T-helper 17 cell (primary cell): ENCODE measurements around the gene OR51B5. TPM values are rescaled to one million over a fixed set of nuclear protein-coding genes. Genes with fewer than 3 reads are reported as not detected.
"Not testable (repeated sequence)": the region's sequence is repeated elsewhere in the genome, so short reads cannot be mapped to it uniquely, and the experiment has no call there.

Experiments used
- ATAC-seq: fragments of 150-1000 bp; cut with Tn5 transposase; 2 replicates; pipeline ENCODE4 v1.10.0; 2021; ENCODE audit warnings: mild to moderate bottlenecking, moderate library complexity
- DNase-seq, 3 donors: peaks; one replicate each; pipeline versions ENCODE4 v3.0.0 to v3.0.0-alpha.2; 2020 to 2021
- H3K9me3 ChIP-seq: one replicate; pipeline ENCODE4 v1.7.0; 2013; ENCODE audit warnings: low read length, mild to moderate bottlenecking; ENCODE audit not compliant: control insufficient read depth, poor library complexity, severe bottlenecking
- H3K27ac Mint-ChIP-seq: one replicate; pipeline ENCODE4 v1.8.0; 2022; ENCODE audit warnings: mild to moderate bottlenecking, moderate library complexity, mixed read lengths
- H3K27me3 Mint-ChIP-seq: one replicate; pipeline ENCODE4 v1.8.0; 2022; ENCODE audit warnings: mixed read lengths
- H3K36me3 Mint-ChIP-seq: one replicate; pipeline ENCODE4 v1.8.0; 2022; ENCODE audit warnings: low read depth, mixed read lengths
- H3K4me1 Mint-ChIP-seq: one replicate; pipeline ENCODE4 v1.8.0; 2022; ENCODE audit warnings: mild to moderate bottlenecking, mixed read lengths
- H3K4me3 Mint-ChIP-seq: one replicate; pipeline ENCODE4 v1.8.0; 2022; ENCODE audit warnings: mild to moderate bottlenecking, moderate library complexity, mixed read lengths
- total RNA-seq, 4 donors: library from RNA in 2 of 4; stranded (reverse) in 2 of 4; gene quantifications; one replicate each; pipeline ENCODE4 v1.2.3 and lab custom pipeline; 2022 to 2026

OR51B5 gene, protein sequence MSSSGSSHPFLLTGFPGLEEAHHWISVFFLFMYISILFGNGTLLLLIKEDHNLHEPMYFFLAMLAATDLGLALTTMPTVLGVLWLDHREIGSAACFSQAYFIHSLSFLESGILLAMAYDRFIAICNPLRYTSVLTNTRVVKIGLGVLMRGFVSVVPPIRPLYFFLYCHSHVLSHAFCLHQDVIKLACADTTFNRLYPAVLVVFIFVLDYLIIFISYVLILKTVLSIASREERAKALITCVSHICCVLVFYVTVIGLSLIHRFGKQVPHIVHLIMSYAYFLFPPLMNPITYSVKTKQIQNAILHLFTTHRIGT
- total RNA-seq (under 1 TPM in 1 of 2 donors, not detected in 1; 0.40 TPM), total RNA-seq (lab: John Stamatoyannopoulos, UW) (0 reads per million in 2 donors)

DNA sequence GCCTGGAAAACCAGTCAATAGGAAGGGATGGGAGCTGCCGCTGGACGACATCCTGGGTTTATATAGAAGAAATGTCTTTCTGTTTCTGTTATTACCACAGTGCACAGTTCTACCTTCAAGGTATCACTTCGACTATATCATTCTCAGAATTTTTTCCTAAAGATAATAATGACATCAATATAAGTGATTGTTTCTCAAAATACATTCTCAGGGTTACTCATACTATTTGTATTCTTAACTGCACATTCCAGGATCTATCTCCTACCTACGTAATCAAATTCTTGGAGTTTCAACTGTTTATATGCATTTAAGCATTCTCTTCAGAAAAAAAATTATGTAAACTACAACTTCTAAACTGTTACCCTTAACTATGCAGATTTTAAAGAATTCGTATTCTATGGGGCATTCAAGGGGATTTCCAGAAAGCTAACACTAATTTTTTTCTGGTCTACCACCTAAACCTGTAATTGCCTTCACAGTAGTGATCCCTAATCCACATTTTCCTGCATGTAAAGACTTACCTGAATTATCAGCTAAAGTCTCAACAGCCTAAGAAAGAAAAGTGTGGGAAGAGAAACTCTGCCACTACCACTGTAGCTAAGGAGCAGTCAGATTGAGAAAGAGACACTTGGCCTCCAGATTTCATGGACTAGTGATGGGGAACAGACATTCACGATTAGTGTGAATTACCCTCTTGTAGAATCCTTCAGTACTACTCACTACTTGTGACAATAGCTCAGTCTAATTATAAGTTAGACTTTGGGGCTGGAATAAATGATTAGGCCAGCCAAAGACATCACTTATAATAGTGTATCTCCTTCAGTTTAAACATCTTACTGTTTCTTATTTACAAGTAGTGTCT, at the start of gene OR51B5:
Gene OR51B5, minus strand, starts transcription at position 51 of the 862 bp plus-strand sequence. Its CDS starts 0 bp downstream, at position 51.
- H3K27me3 Mint-ChIP-seq, result peaks cover 19% of the 10 kb centered on the region
- no peak within 1 kb of the TSS for H3K4me3 Mint-ChIP-seq
- DNase-seq, result no peak
- H3K36me3 Mint-ChIP-seq, result no peaks in the 10 kb centered on the region
- no peaks in the 10 kb centered on the region for H3K9me3 ChIP-seq
- no peak within 1 kb of the TSS for H3K27ac Mint-ChIP-seq
- ATAC-seq, result no peak
- H3K4me1 Mint-ChIP-seq, result no peaks in the 10 kb centered on the region

DNA sequence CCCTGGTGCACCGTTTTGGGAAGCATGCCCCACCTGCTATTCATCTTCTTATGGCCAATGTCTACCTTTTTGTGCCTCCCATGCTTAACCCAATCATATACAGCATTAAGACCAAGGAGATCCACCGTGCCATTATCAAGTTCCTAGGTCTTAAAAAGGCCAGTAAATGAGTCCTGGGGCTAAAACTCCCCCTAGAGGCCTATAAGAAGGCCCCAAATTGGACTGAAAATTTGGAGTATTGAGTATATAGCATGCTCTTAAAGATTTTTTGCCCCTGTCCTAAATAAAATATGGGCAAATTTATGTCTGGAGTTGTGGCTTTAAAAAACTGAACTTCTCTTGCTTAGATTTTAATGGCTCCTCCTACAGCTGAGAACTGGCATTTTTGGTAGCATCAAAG, 46.9 kb upstream of the OR51B5 start:
- DNase-seq, result no peak
- H3K4me1 Mint-ChIP-seq, result no peaks in the 10 kb centered on the region
- H3K4me3 Mint-ChIP-seq, result no peak overlapping the region
- H3K27me3 Mint-ChIP-seq, result peaks cover 20% of the 10 kb centered on the region
- H3K27ac Mint-ChIP-seq, result no peak overlapping the region
- no peak for ATAC-seq
- H3K36me3 Mint-ChIP-seq, result no peaks in the 10 kb centered on the region
- H3K9me3 ChIP-seq, result no peaks in the 10 kb centered on the region

DNA sequence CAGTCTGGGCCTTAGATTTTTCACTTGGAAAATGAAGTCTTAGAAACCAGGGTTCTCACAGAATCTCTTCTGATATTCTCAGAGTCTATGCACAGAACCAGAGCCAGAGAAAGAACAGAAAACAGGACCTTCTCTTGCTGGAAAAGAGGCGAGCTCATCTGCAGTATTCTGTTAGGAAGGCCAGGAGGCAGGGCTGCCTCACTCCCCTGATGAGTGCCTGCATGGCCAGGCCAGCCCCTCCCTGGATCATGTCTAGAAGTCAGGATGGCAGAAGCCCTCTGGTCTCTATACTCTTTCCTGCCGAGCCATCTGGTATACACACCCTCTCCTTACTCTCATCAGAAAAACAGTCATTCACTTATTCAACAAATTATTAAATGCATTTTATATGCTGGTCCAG, 41.0 kb upstream of the OR51B5 start:
- no peak for DNase-seq
- Mint-ChIP-seq H3K4me1 (no peaks in the 10 kb centered on the region), H3K36me3 (no peaks in the 10 kb centered on the region), H3K4me3 (no peak overlapping the region), H3K27me3 (peaks cover 15% of the 10 kb centered on the region), H3K27ac (no peak overlapping the region)
- ATAC-seq, result no peak
- no peaks in the 10 kb centered on the region for H3K9me3 ChIP-seq

DNA sequence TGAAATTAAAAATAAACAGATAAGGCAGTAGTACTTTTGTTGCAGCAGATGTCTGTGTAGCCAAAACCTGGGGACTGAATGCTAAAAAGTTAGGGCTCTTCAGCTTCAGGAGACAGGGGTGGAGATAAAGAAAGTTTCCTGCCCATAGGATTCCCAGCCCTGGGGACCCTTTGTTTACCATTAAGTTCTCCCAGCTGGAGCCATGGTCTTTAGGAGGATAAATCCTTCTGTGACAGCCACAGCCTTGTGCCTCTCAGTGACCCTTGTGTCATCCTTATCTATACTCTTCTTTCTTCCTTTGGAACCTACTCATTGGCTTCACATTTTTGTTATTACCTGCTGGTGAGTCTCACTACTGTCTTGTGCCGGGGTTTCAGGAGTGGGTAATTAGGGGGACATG, 40.3 kb upstream of the OR51B5 start, which contains the start of gene OR51M1:
Gene OR51M1, plus strand, starts transcription at position 237 of the 400 bp plus-strand sequence. CDS start 5,587 bp downstream, outside the sequence.
- no peak within 1 kb of the TSS for H3K4me3 Mint-ChIP-seq
- peaks cover 15% of the 10 kb centered on the region for H3K27me3 Mint-ChIP-seq
- no peaks in the 10 kb centered on the region for H3K9me3 ChIP-seq
- H3K4me1 Mint-ChIP-seq, result no peaks in the 10 kb centered on the region
- no peaks in the 10 kb centered on the region for H3K36me3 Mint-ChIP-seq
- ATAC-seq, result no peak
- DNase-seq, result no peak
- H3K27ac Mint-ChIP-seq, result no peak within 1 kb of the TSS

DNA sequence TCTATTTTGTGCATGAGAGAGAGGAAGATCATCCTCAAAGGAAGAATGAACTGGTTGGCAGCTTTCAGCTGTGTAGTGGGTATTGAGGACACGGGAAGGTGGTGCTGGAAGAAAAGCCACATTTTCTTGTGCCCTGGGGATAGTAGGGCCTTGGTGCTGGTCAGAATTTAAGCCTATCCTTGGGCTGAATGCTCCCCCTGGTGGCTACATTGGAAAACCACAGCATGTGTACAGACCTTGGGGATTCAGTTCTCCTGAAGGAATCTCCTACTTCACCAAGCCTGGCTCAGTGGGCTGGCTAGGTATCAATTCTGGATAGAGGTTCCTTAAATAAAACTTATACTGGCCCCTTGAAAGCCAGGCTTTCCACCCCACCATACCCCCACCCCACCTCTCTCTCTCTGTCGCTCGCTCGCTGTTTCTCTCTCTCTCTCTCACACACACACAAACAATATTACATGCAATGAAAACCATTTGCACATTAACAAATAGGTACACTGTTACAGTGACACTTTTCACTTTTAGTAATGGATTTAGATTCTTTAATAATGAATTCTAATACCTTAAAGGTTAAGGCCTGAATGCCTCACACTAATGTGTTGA, 37.5 kb upstream of the OR51B5 start:
- H3K27ac Mint-ChIP-seq, result no peak overlapping the region
- no peak for ATAC-seq
- H3K36me3 Mint-ChIP-seq, result no peaks in the 10 kb centered on the region
- H3K9me3 ChIP-seq, result no peaks in the 10 kb centered on the region
- no peak overlapping the region for H3K4me3 Mint-ChIP-seq
- no peak for DNase-seq
- H3K27me3 Mint-ChIP-seq, result peaks cover 15% of the 10 kb centered on the region
- H3K4me1 Mint-ChIP-seq, result no peaks in the 10 kb centered on the region

DNA sequence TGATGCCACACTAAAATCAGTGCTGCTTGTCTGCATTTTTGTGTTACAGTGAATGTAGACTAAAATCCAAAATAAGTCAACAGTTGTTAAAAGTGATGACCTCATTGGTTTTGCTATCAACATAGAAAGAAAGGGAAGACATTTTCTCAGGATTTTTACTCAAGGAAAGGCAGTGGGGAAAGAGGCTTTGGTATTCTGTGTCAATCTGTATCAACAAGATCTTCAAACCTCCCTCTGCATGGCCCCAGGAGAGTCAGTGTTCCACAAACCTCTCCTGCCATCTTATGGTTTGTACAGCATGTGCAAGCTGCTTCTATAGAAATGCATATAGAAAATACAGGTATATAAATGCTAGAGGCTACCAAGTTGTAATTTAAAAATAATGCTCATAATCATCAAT, 26.5 kb upstream of the OR51B5 start:
- no peak overlapping the region for H3K4me3 Mint-ChIP-seq
- H3K27me3 Mint-ChIP-seq, result peaks cover 35% of the 10 kb centered on the region
- H3K36me3 Mint-ChIP-seq, result peaks cover 3% of the 10 kb centered on the region
- H3K4me1 Mint-ChIP-seq, result no peaks in the 10 kb centered on the region
- ATAC-seq, result no peak
- H3K9me3 ChIP-seq, result no peaks in the 10 kb centered on the region
- H3K27ac Mint-ChIP-seq, result no peak overlapping the region
- no peak for DNase-seq

DNA sequence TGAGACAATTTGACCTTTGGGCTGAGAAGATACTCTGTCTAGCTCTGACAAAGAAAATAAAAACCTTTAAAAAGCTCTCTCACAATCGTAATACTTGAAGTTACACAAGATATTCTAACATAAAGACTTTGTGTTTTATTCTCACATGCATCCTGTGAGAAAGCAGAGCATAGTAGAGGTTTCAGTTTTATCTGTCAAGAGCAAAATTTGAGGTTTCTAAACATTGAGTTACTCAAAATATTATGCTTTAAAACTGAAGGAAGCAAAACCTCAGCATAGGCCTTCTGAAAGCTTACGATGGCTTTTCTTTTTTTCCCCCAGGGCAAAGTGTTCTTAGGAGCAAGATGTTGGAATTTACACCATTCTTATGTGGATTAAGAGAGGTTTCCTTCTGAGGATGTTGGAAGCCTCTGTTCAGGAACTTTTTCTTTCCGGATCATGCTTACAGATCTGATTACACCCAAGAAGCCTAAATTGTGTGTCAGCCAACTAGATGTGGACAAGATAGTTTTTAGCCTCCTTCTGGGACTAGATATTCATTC, 25.2 kb upstream of the OR51B5 start:
- Mint-ChIP-seq H3K27me3 (peaks cover 35% of the 10 kb centered on the region), H3K4me3 (no peak overlapping the region), H3K4me1 (no peaks in the 10 kb centered on the region), H3K36me3 (peaks cover 3% of the 10 kb centered on the region), H3K27ac (no peak overlapping the region)
- no peaks in the 10 kb centered on the region for H3K9me3 ChIP-seq
- DNase-seq (no peak), ATAC-seq (no peak)

DNA sequence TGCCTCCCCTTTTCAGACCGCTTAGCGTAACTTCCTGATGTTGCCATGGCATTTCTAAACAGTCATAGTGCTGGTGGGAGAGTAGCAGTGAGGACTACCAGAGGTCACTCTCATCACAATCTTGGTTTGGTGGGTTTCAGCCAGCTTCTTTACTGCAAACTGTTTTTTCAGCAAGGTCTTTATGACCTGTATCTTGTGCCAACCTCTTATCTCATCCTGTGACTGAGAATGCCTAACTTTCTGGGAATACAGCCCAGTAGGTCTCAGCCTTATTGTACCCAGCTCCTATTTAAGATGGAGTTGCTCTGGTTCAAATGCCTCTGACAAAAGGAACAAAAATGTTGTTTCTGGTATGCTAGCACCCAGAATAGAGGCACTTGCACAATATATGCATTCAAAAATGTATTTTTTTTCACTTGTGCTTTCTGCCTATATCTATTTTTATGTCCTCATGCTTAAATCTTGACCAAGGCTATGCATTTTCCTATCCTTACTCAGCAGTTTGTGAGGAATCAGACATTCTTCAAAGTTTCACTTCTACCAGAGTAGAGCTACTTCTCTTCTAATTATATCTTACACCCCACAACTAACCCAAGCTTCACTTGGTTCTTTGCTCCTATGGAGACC, 24.2 kb upstream of the OR51B5 start:
- DNase-seq (no peak), ATAC-seq (no peak)
- peaks cover 3% of the 10 kb centered on the region for H3K36me3 Mint-ChIP-seq
- no peak overlapping the region for H3K4me3 Mint-ChIP-seq
- no peaks in the 10 kb centered on the region for H3K4me1 Mint-ChIP-seq
- H3K27ac Mint-ChIP-seq, result no peak overlapping the region
- H3K27me3 Mint-ChIP-seq, result peaks cover 28% of the 10 kb centered on the region
- no peaks in the 10 kb centered on the region for H3K9me3 ChIP-seq

DNA sequence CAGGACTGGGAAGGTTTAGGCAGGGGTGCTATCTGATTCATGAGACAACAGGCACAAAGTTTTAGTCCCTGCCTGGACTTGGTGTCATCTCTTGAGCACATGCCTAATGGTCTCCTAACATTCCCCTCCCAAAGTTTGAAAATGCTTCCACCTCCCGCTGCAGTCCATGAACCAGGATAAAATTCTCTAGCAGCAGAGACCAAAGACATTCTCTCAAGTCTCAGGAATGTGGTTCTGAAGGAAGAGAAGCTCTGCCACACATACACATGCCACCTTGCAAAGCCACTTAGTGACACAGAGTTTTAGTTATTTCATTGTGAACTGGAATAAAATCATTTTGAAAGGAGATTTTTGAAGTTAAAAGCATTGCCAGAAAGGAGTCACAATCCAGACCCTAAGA, 23.5 kb upstream of the OR51B5 start:
- no peaks in the 10 kb centered on the region for H3K9me3 ChIP-seq
- no peak for ATAC-seq
- DNase-seq, result no peak
- Mint-ChIP-seq H3K36me3 (peaks cover 3% of the 10 kb centered on the region), H3K4me1 (no peaks in the 10 kb centered on the region), H3K27me3 (peaks cover 24% of the 10 kb centered on the region), H3K4me3 (no peak overlapping the region), H3K27ac (no peak overlapping the region)

DNA sequence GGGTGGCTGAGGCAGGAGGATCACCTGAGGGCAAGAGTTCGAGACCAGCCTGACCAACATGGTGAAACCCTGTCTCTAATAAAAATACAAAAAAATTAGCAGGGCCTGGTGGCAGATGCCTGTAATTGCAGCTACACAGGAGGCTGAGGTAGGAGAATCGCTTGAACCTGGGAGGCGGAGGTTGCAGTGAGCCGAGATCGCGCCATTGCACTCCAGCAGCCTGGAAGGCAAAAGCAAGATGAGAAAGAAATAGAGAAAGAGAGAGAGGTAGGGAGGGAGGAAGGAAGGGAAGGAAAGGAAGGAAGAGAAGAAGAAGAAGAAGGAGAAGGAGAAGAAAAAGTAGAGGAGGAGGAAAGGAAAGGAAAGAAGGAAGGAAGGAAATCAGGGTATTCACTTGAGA, 23.0 kb upstream of the OR51B5 start:
- H3K4me3 Mint-ChIP-seq, H3K36me3 Mint-ChIP-seq, H3K4me1 Mint-ChIP-seq, H3K9me3 ChIP-seq, DNase-seq, H3K27ac Mint-ChIP-seq, ATAC-seq: not testable (repeated sequence)
- peaks cover 20% of the 10 kb centered on the region for H3K27me3 Mint-ChIP-seq

DNA sequence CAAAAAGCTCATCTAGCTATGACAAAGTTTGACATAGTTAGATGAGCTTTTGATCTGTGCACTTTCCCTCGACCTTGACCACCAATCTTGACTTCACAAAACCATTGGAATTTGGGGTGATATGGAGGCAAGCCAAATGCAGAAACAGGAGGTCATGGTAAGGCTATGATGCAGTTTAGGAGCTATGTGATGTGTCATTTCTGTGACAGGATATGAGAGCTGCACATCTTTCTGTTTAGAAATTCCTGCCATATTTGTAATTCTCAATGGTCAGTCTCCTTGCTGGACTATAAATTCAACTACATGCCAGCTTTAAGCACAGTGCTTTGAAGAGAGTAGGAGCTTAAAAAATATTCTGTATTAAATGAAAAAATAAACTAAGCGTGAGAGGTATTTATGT, 20.9 kb upstream of the OR51B5 start:
- Mint-ChIP-seq H3K27me3 (peaks cover 14% of the 10 kb centered on the region), H3K4me3 (no peak overlapping the region), H3K36me3 (peaks cover 3% of the 10 kb centered on the region), H3K27ac (no peak overlapping the region), H3K4me1 (no peaks in the 10 kb centered on the region)
- no peaks in the 10 kb centered on the region for H3K9me3 ChIP-seq
- ATAC-seq (no peak), DNase-seq (no peak)

DNA sequence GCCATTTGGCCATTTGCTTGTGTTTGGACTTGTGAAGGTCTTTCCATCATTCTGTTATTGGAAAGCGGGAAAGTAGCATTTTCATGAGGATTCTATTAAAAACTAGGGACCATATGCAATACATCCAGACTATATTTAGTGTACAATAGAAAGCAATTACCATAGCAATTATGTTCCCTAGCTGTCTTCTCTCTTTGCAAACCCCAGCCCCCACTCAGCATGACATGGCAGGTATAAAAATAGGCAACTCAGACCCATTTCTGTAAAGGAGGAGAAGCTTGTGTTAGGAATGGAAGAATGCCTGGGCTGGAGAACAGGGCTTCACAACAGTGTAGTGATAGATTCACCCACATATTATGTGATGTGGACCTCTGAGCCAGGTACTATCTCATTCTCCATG, 20.4 kb upstream of the OR51B5 start:
- H3K9me3 ChIP-seq, result no peaks in the 10 kb centered on the region
- peaks cover 3% of the 10 kb centered on the region for H3K36me3 Mint-ChIP-seq
- no peak for ATAC-seq
- H3K4me1 Mint-ChIP-seq, result no peaks in the 10 kb centered on the region
- no peak overlapping the region for H3K4me3 Mint-ChIP-seq
- DNase-seq, result no peak
- peaks cover 12% of the 10 kb centered on the region for H3K27me3 Mint-ChIP-seq
- H3K27ac Mint-ChIP-seq, result no peak overlapping the region
